Neural progenitor cell (in vitro differentiated cells): ENCODE measurements around the gene TMEM45A. TPM values are rescaled to one million over a fixed set of nuclear protein-coding genes. Genes with fewer than 3 reads are reported as not detected.

Source experiments
- DNase-seq: peaks from one replicate; pipeline ENCODE4 v3.0.0-alpha.2; 2016; ENCODE audit warnings: low spot score
- H2AFZ ChIP-seq: fragments of 200-600 bp; sonication (generic); replicated peaks from 2 replicates; pipeline ENCODE4 v1.6.1; 2016; ENCODE audit warnings: antibody characterized with exemption
- H3F3A ChIP-seq: fragments of 200-600 bp; sonication (generic); 2 replicates; pipeline ENCODE4 v1.6.1; 2016; ENCODE audit warnings: antibody characterized with exemption, low read depth
- H3K27ac ChIP-seq: fragments of 200-600 bp; sonication (generic); 2 replicates; pipeline ENCODE4 v1.5.1; 2016; ENCODE audit warnings: mild to moderate bottlenecking
- H3K27me3 ChIP-seq: fragments of 200-600 bp; sonication (generic); 2 replicates; pipeline ENCODE4 v1.6.1; 2016; ENCODE audit warnings: mild to moderate bottlenecking, moderate library complexity
- H3K36me3 ChIP-seq: fragments of 200-600 bp; sonication (generic); 2 replicates; pipeline ENCODE4 v1.5.1; 2016
- H3K4me1 ChIP-seq: fragments of 200-600 bp; sonication (generic); 2 replicates; pipeline ENCODE4 v1.6.1; 2016; ENCODE audit warnings: mixed run types
- H3K4me2 ChIP-seq: fragments of 200-600 bp; sonication (generic); 2 replicates; pipeline ENCODE4 v1.6.1; 2016
- H3K4me3 ChIP-seq: fragments of 200-600 bp; sonication (generic); 2 replicates; pipeline ENCODE4 v1.5.1; 2016
- H3K79me2 ChIP-seq: fragments of 200-600 bp; sonication (generic); 2 replicates; pipeline ENCODE4 v1.6.1; 2016; ENCODE audit warnings: low read depth
- H3K9ac ChIP-seq: fragments of 200-600 bp; sonication (generic); 2 replicates; pipeline ENCODE4 v1.6.1; 2016
- H3K9me3 ChIP-seq: fragments of 200-600 bp; sonication (generic); 2 replicates; pipeline ENCODE4 v1.5.1; 2016; ENCODE audit warnings: low read depth
- H4K20me1 ChIP-seq: fragments of 200-600 bp; sonication (generic); 2 replicates; pipeline ENCODE4 v1.6.1; 2016; ENCODE audit warnings: low read depth
- H3K27ac Mint-ChIP-seq: 3 replicates; pipeline ENCODE4 v1.8.0; 2021; ENCODE audit warnings: mixed read lengths
- H3K27me3 Mint-ChIP-seq: 2 replicates; pipeline ENCODE4 v1.8.0; 2022; ENCODE audit warnings: low read depth, mild to moderate bottlenecking, inconsistent platforms, moderate library complexity, mixed read lengths; ENCODE audit not compliant: insufficient read depth
- H3K36me3 Mint-ChIP-seq: 3 replicates; pipeline ENCODE4 v1.8.0; 2021; ENCODE audit warnings: mixed read lengths
- H3K4me1 Mint-ChIP-seq: 3 replicates; pipeline ENCODE4 v1.8.0; 2021; ENCODE audit warnings: mixed read lengths
- H3K4me3 Mint-ChIP-seq: 3 replicates; pipeline ENCODE4 v1.8.0; 2021; ENCODE audit warnings: mild to moderate bottlenecking, moderate library complexity, mixed read lengths
- H3K9me3 Mint-ChIP-seq: 3 replicates; pipeline ENCODE4 v1.8.0; 2020; ENCODE audit warnings: mixed read lengths
- CTCF ChIP-seq: fragments of 200-600 bp; sonication (generic); IDR thresholded peaks from 2 replicates; pipeline ENCODE4 v1.5.1; 2017; ENCODE audit warnings: antibody characterized with exemption, mild to moderate bottlenecking
- EZH2 ChIP-seq: fragments of 200-600 bp; sonication (generic); IDR thresholded peaks from 2 replicates; pipeline ENCODE4 v1.6.1; 2017; ENCODE audit warnings: antibody characterized with exemption, mild to moderate bottlenecking, moderate library complexity
- EZH2phosphoT487 ChIP-seq: fragments of 200-600 bp; sonication (generic); IDR thresholded peaks from 2 replicates; pipeline ENCODE4 v1.6.1; 2017; ENCODE audit warnings: antibody characterized with exemption
- total RNA-seq: library from RNA; depleted of rRNA; stranded (reverse); fragments of >200 nt; gene quantifications from 2 replicates; pipeline ENCODE4 v1.2.3, GENCODE V29; 2015; ENCODE audit warnings: low replicate concordance

The TMEM45A gene
- total RNA-seq, 1 donor from 2014 or later, result 82.7 TPM

GRCh38 chr3:100546020-100546744, 53.8 kb downstream of the TMEM45A start:
- no peaks in the 10 kb centered on the region for H4K20me1 ChIP-seq
- Mint-ChIP-seq H3K9me3 (peaks cover under 1% of the 10 kb centered on the region), H3K4me3 (no peak overlapping the region), H3K27me3 (peaks cover 2% of the 10 kb centered on the region), H3K27ac (no peak overlapping the region), H3K4me1 (no peaks in the 10 kb centered on the region), H3K36me3 (peaks cover 2% of the 10 kb centered on the region)
- H3K27me3 ChIP-seq, result no peaks in the 10 kb centered on the region
- no peak overlapping the region for H3K4me3 ChIP-seq
- no peaks in the 10 kb centered on the region for H3K9me3 ChIP-seq
- no peak overlapping the region for H3K4me2 ChIP-seq
- H3K79me2 ChIP-seq, result no peaks in the 10 kb centered on the region
- no peaks in the 10 kb centered on the region for H3K36me3 ChIP-seq
- TF ChIP-seq EZH2, result no peak
- no peak for TF ChIP-seq EZH2phosphoT487
- TF ChIP-seq CTCF, result no peak
- H3K27ac ChIP-seq, result no peak overlapping the region
- H3K4me1 ChIP-seq, result no peaks in the 10 kb centered on the region
- DNase-seq, result no peak
- no peak overlapping the region for H3K9ac ChIP-seq
- H3F3A ChIP-seq, result no peaks in the 10 kb centered on the region
- no peak overlapping the region for H2AFZ ChIP-seq

GRCh38 chr3:100548053-100548452, 55.6 kb downstream of the TMEM45A start:
- no peak overlapping the region for H2AFZ ChIP-seq
- no peaks in the 10 kb centered on the region for H4K20me1 ChIP-seq
- no peak overlapping the region for H3K4me3 ChIP-seq
- H3K79me2 ChIP-seq, result no peaks in the 10 kb centered on the region
- H3K27ac ChIP-seq, result no peak overlapping the region
- H3K27ac Mint-ChIP-seq, result no peak overlapping the region
- peaks cover 2% of the 10 kb centered on the region for H3K36me3 Mint-ChIP-seq
- H3K9me3 ChIP-seq, result no peaks in the 10 kb centered on the region
- H3K4me1 Mint-ChIP-seq, result no peaks in the 10 kb centered on the region
- no peaks in the 10 kb centered on the region for H3K36me3 ChIP-seq
- H3K27me3 ChIP-seq, result no peaks in the 10 kb centered on the region
- no peak overlapping the region for H3K4me3 Mint-ChIP-seq
- no peak for DNase-seq
- H3K4me1 ChIP-seq, result no peaks in the 10 kb centered on the region
- H3K27me3 Mint-ChIP-seq, result peaks cover 2% of the 10 kb centered on the region
- TF ChIP-seq EZH2phosphoT487 (no peak), CTCF (no peak), EZH2 (no peak)
- no peak overlapping the region for H3K9ac ChIP-seq
- H3F3A ChIP-seq, result no peaks in the 10 kb centered on the region
- H3K4me2 ChIP-seq, result no peak overlapping the region
- no peaks in the 10 kb centered on the region for H3K9me3 Mint-ChIP-seq

- Mint-ChIP-seq H3K9me3 (no peaks in the 10 kb centered on the region), H3K4me1 (no peaks in the 10 kb centered on the region), H3K27ac (no peak overlapping the region), H3K36me3 (peaks cover 6% of the 10 kb centered on the region), H3K27me3 (peaks cover 2% of the 10 kb centered on the region), H3K4me3 (no peak overlapping the region)
- H3F3A ChIP-seq, result no peaks in the 10 kb centered on the region
- H3K4me3 ChIP-seq, result no peak overlapping the region
- no peak for DNase-seq
- H3K4me2 ChIP-seq, result no peak overlapping the region
- no peaks in the 10 kb centered on the region for H3K79me2 ChIP-seq
- no peaks in the 10 kb centered on the region for H3K36me3 ChIP-seq
- H2AFZ ChIP-seq, result no peak overlapping the region
- H3K27me3 ChIP-seq, result no peaks in the 10 kb centered on the region
- no peak for TF ChIP-seq EZH2phosphoT487
- no peak for TF ChIP-seq CTCF
- TF ChIP-seq EZH2, result no peak
- no peak overlapping the region for H3K27ac ChIP-seq
- no peak overlapping the region for H3K9ac ChIP-seq
- H4K20me1 ChIP-seq, result no peaks in the 10 kb centered on the region
- H3K4me1 ChIP-seq, result no peaks in the 10 kb centered on the region
- H3K9me3 ChIP-seq, result no peaks in the 10 kb centered on the region
Measured at GRCh38 chr3:100553618-100554372, 61.4 kb downstream of the TMEM45A start.
